Measurements from ENCODE around the gene UBE2QL1. TPM values are rescaled to one million over a fixed set of nuclear protein-coding genes. Genes with fewer than 3 reads are reported as not detected.

The UBE2QL1 gene
- total RNA-seq, 1 experiment from 2014 or later: not detected

- no peak for TF ChIP-seq CTCF (IDR thresholded peaks at IDR 0.05; ENCODE audit: unreplicated experiment)
- CTCF ChIA-PET: interaction anchor here (0.5 kb wide), 1 partner anchor 9 kb away, joined by 3 read pairs; no protein-coding TSS in a partner anchor
- H3K27ac Mint-ChIP-seq (ENCODE audit: unreplicated experiment): no peak overlapping the region
- peaks cover 74% of the 10 kb centered on the region for H3K27me3 Mint-ChIP-seq (ENCODE audit: unreplicated experiment)
- no TSS peak for BruUV-seq (replicated peaks)
- no peaks in the 10 kb centered on the region for H3K36me3 Mint-ChIP-seq (ENCODE audit: insufficient read depth, unreplicated experiment)
- H3K4me1 Mint-ChIP-seq (ENCODE audit: low read depth, unreplicated experiment): no peaks in the 10 kb centered on the region
- intact Hi-C loops (cut with micrococcal nuclease; ENCODE audit: unreplicated experiment): no loop called here
- no peak for DNase-seq
- H3K4me3 Mint-ChIP-seq (ENCODE audit: low read depth, unreplicated experiment): no peak overlapping the region
- no peaks in the 10 kb centered on the region for H3K9me3 Mint-ChIP-seq (ENCODE audit: low read depth, unreplicated experiment)
Observed at GRCh38 chr5:6527749-6528455, 79.2 kb downstream of the UBE2QL1 start.

GRCh38 chr5:6535594-6535993, 86.9 kb downstream of the UBE2QL1 start:
- peaks cover 68% of the 10 kb centered on the region for H3K27me3 Mint-ChIP-seq (ENCODE audit: unreplicated experiment)
- no peak for DNase-seq
- no peaks in the 10 kb centered on the region for H3K4me1 Mint-ChIP-seq (ENCODE audit: low read depth, unreplicated experiment)
- no peak for TF ChIP-seq CTCF (IDR thresholded peaks at IDR 0.05; ENCODE audit: unreplicated experiment)
- intact Hi-C loops (cut with micrococcal nuclease; ENCODE audit: unreplicated experiment): no loop called here
- H3K36me3 Mint-ChIP-seq (ENCODE audit: insufficient read depth, unreplicated experiment): no peaks in the 10 kb centered on the region
- H3K9me3 Mint-ChIP-seq (ENCODE audit: low read depth, unreplicated experiment): peaks cover 3% of the 10 kb centered on the region
- H3K4me3 Mint-ChIP-seq (ENCODE audit: low read depth, unreplicated experiment): no peak overlapping the region
- H3K27ac Mint-ChIP-seq (ENCODE audit: unreplicated experiment): no peak overlapping the region
- no TSS peak for BruUV-seq (replicated peaks)
- CTCF ChIA-PET: no interaction called here

GRCh38 chr5:6539060-6539459, 90.4 kb downstream of the UBE2QL1 start:
- intact Hi-C loops (cut with micrococcal nuclease; ENCODE audit: unreplicated experiment): no loop called here
- no peak for TF ChIP-seq CTCF (IDR thresholded peaks at IDR 0.05; ENCODE audit: unreplicated experiment)
- no peak overlapping the region for H3K27ac Mint-ChIP-seq (ENCODE audit: unreplicated experiment)
- BruUV-seq (replicated peaks): no TSS peak
- H3K4me3 Mint-ChIP-seq (ENCODE audit: low read depth, unreplicated experiment): no peak overlapping the region
- CTCF ChIA-PET: no interaction called here
- no peak for DNase-seq
- H3K27me3 Mint-ChIP-seq (ENCODE audit: unreplicated experiment): peaks cover 54% of the 10 kb centered on the region
- H3K36me3 Mint-ChIP-seq (ENCODE audit: insufficient read depth, unreplicated experiment): no peaks in the 10 kb centered on the region
- peaks cover 3% of the 10 kb centered on the region for H3K9me3 Mint-ChIP-seq (ENCODE audit: low read depth, unreplicated experiment)
- H3K4me1 Mint-ChIP-seq (ENCODE audit: low read depth, unreplicated experiment): no peaks in the 10 kb centered on the region

- DNase-seq: no peak
- peaks cover 3% of the 10 kb centered on the region for H3K9me3 Mint-ChIP-seq (ENCODE audit: low read depth, unreplicated experiment)
- H3K4me3 Mint-ChIP-seq (ENCODE audit: low read depth, unreplicated experiment): no peak overlapping the region
- no peaks in the 10 kb centered on the region for H3K36me3 Mint-ChIP-seq (ENCODE audit: insufficient read depth, unreplicated experiment)
- H3K27ac Mint-ChIP-seq (ENCODE audit: unreplicated experiment): no peak overlapping the region
- CTCF ChIA-PET: no interaction called here
- H3K4me1 Mint-ChIP-seq (ENCODE audit: low read depth, unreplicated experiment): no peaks in the 10 kb centered on the region
- intact Hi-C loops (cut with micrococcal nuclease; ENCODE audit: unreplicated experiment): no loop called here
- no peak for TF ChIP-seq CTCF (IDR thresholded peaks at IDR 0.05; ENCODE audit: unreplicated experiment)
- no TSS peak for BruUV-seq (replicated peaks)
- H3K27me3 Mint-ChIP-seq (ENCODE audit: unreplicated experiment): peaks cover 54% of the 10 kb centered on the region
Observed at GRCh38 chr5:6540111-6540827, 91.6 kb downstream of the UBE2QL1 start.
